Activated T-helper 17 cell treated with anti-CD3 and anti-CD28 coated beads, Interleukin-2, amount 50 U/mL, for 72 hours (primary cell): ENCODE measurements around the gene DAZL. TPM values are rescaled to one million over a fixed set of nuclear protein-coding genes. Genes with fewer than 3 reads are reported as not detected.

Source experiments
- ATAC-seq: fragments of 150-1000 bp; cut with Tn5 transposase; replicated peaks from 2 replicates; pipeline ENCODE4 v1.10.0; 2021; ENCODE audit warnings: mild to moderate bottlenecking, moderate library complexity
- H3K27ac Mint-ChIP-seq: one replicate; pipeline ENCODE4 v1.8.0; 2022; ENCODE audit warnings: mixed read lengths
- H3K27me3 Mint-ChIP-seq: one replicate; pipeline ENCODE4 v1.8.0; 2022; ENCODE audit warnings: mixed read lengths
- H3K36me3 Mint-ChIP-seq: one replicate; pipeline ENCODE4 v1.8.0; 2022; ENCODE audit warnings: low read depth, mild to moderate bottlenecking, mixed read lengths
- H3K4me1 Mint-ChIP-seq: one replicate; pipeline ENCODE4 v1.8.0; 2022; ENCODE audit warnings: mixed read lengths
- H3K4me3 Mint-ChIP-seq: one replicate; pipeline ENCODE4 v1.8.0; 2022; ENCODE audit warnings: mild to moderate bottlenecking, mixed read lengths
- H3K9me3 Mint-ChIP-seq: one replicate; pipeline ENCODE4 v1.8.0; 2022; ENCODE audit warnings: mixed read lengths
- total RNA-seq, 2 donors: library from RNA; stranded (reverse); gene quantifications; one replicate each; pipeline ENCODE4 v1.2.3, GENCODE V29; 2022

The DAZL gene
- total RNA-seq, 2 donors from 2014 or later, result 0.09 to 0.13 TPM

GRCh38 chr3:16570113-16570512 lies 35.1 kb downstream of the DAZL start:
- no peaks in the 10 kb centered on the region for H3K36me3 Mint-ChIP-seq
- ATAC-seq, result no peak
- no peaks in the 10 kb centered on the region for H3K9me3 Mint-ChIP-seq
- peaks cover 17% of the 10 kb centered on the region for H3K27me3 Mint-ChIP-seq
- no peaks in the 10 kb centered on the region for H3K4me1 Mint-ChIP-seq
- H3K4me3 Mint-ChIP-seq, result no peak overlapping the region
- H3K27ac Mint-ChIP-seq, result no peak overlapping the region

- Mint-ChIP-seq H3K4me1 (no peaks in the 10 kb centered on the region), H3K36me3 (no peaks in the 10 kb centered on the region), H3K4me3 (no peak overlapping the region), H3K9me3 (no peaks in the 10 kb centered on the region), H3K27ac (no peak overlapping the region), H3K27me3 (peaks cover 21% of the 10 kb centered on the region)
- no peak for ATAC-seq
Measured at GRCh38 chr3:16568532-16568931, 36.7 kb downstream of the DAZL start.

GRCh38 chr3:16568115-16568514 lies 37.1 kb downstream of the DAZL start:
- Mint-ChIP-seq H3K27ac (no peak overlapping the region), H3K9me3 (no peaks in the 10 kb centered on the region), H3K4me3 (no peak overlapping the region), H3K4me1 (no peaks in the 10 kb centered on the region), H3K36me3 (no peaks in the 10 kb centered on the region), H3K27me3 (peaks cover 21% of the 10 kb centered on the region)
- ATAC-seq, result no peak

- Mint-ChIP-seq H3K9me3 (no peaks in the 10 kb centered on the region), H3K27ac (no peak overlapping the region), H3K36me3 (no peaks in the 10 kb centered on the region), H3K4me3 (no peak overlapping the region), H3K4me1 (no peaks in the 10 kb centered on the region), H3K27me3 (peaks cover 7% of the 10 kb centered on the region)
- no peak for ATAC-seq
Measured at GRCh38 chr3:16559653-16560365, 45.4 kb downstream of the DAZL start.

- no peak overlapping the region for H3K4me3 Mint-ChIP-seq
- H3K27me3 Mint-ChIP-seq, result peaks cover 7% of the 10 kb centered on the region
- ATAC-seq, result no peak
- H3K9me3 Mint-ChIP-seq, result no peaks in the 10 kb centered on the region
- no peak overlapping the region for H3K27ac Mint-ChIP-seq
- peaks cover 4% of the 10 kb centered on the region for H3K4me1 Mint-ChIP-seq
- H3K36me3 Mint-ChIP-seq, result no peaks in the 10 kb centered on the region
Measured at GRCh38 chr3:16554126-16554525, 51.1 kb downstream of the DAZL start.

GRCh38 chr3:16552757-16553156 lies 52.5 kb downstream of the DAZL start:
- H3K36me3 Mint-ChIP-seq, result no peaks in the 10 kb centered on the region
- H3K27me3 Mint-ChIP-seq, result peaks cover 7% of the 10 kb centered on the region
- peaks cover 12% of the 10 kb centered on the region for H3K4me1 Mint-ChIP-seq
- no peak overlapping the region for H3K4me3 Mint-ChIP-seq
- no peak overlapping the region for H3K27ac Mint-ChIP-seq
- H3K9me3 Mint-ChIP-seq, result no peaks in the 10 kb centered on the region
- no peak for ATAC-seq

GRCh38 chr3:16551342-16551976 lies 53.8 kb downstream of the DAZL start:
- Mint-ChIP-seq H3K4me1 (peaks cover 12% of the 10 kb centered on the region), H3K4me3 (no peak overlapping the region), H3K27me3 (peaks cover 7% of the 10 kb centered on the region), H3K27ac (peak overlapping the region; percentile 87), H3K36me3 (no peaks in the 10 kb centered on the region), H3K9me3 (no peaks in the 10 kb centered on the region)
- no peak for ATAC-seq

GRCh38 chr3:16550676-16551341 lies 54.4 kb downstream of the DAZL start:
- Mint-ChIP-seq H3K4me3 (peak overlapping the region; percentile 43), H3K4me1 (peaks cover 12% of the 10 kb centered on the region), H3K27me3 (peaks cover 7% of the 10 kb centered on the region), H3K27ac (peak overlapping the region; percentile 87), H3K36me3 (no peaks in the 10 kb centered on the region), H3K9me3 (no peaks in the 10 kb centered on the region)
- ATAC-seq, result peak; percentile 95

GRCh38 chr3:16550305-16550675 lies 54.9 kb downstream of the DAZL start:
- Mint-ChIP-seq H3K4me1 (peaks cover 12% of the 10 kb centered on the region), H3K27me3 (peaks cover 7% of the 10 kb centered on the region), H3K36me3 (no peaks in the 10 kb centered on the region), H3K4me3 (peak overlapping the region; percentile 43), H3K9me3 (no peaks in the 10 kb centered on the region), H3K27ac (no peak overlapping the region)
- ATAC-seq, result no peak

- H3K9me3 Mint-ChIP-seq, result no peaks in the 10 kb centered on the region
- H3K36me3 Mint-ChIP-seq, result no peaks in the 10 kb centered on the region
- no peak overlapping the region for H3K4me3 Mint-ChIP-seq
- H3K27ac Mint-ChIP-seq, result peak overlapping the region; percentile 24
- peaks cover 4% of the 10 kb centered on the region for H3K27me3 Mint-ChIP-seq
- peaks cover 12% of the 10 kb centered on the region for H3K4me1 Mint-ChIP-seq
- no peak for ATAC-seq
Measured at GRCh38 chr3:16548721-16549120, 56.5 kb downstream of the DAZL start.

GRCh38 chr3:16547561-16548357 lies 57.5 kb downstream of the DAZL start:
- H3K9me3 Mint-ChIP-seq, result no peaks in the 10 kb centered on the region
- no peak overlapping the region for H3K4me3 Mint-ChIP-seq
- H3K4me1 Mint-ChIP-seq, result peaks cover 12% of the 10 kb centered on the region
- ATAC-seq, result no peak
- H3K27ac Mint-ChIP-seq, result no peak overlapping the region
- no peaks in the 10 kb centered on the region for H3K36me3 Mint-ChIP-seq
- H3K27me3 Mint-ChIP-seq, result peaks cover 2% of the 10 kb centered on the region

GRCh38 chr3:16546186-16547010 lies 58.8 kb downstream of the DAZL start:
- Mint-ChIP-seq H3K27ac (peak overlapping the region; percentile 3), H3K4me1 (peaks cover 12% of the 10 kb centered on the region), H3K27me3 (no peaks in the 10 kb centered on the region), H3K36me3 (no peaks in the 10 kb centered on the region), H3K4me3 (no peak overlapping the region), H3K9me3 (no peaks in the 10 kb centered on the region)
- peak; percentile 48 for ATAC-seq

- Mint-ChIP-seq H3K36me3 (no peaks in the 10 kb centered on the region), H3K4me3 (no peak overlapping the region), H3K4me1 (peaks cover 7% of the 10 kb centered on the region), H3K27me3 (peaks cover 5% of the 10 kb centered on the region), H3K9me3 (no peaks in the 10 kb centered on the region), H3K27ac (peak overlapping the region; percentile 24)
- no peak for ATAC-seq
Measured at GRCh38 chr3:16545413-16546185, 59.6 kb downstream of the DAZL start.
